ENCODE data around the gene DDX27. TPM values are rescaled to one million over a fixed set of nuclear protein-coding genes. Genes with fewer than 3 reads are reported as not detected.
"Not testable (repeated sequence)": the region's sequence is repeated elsewhere in the genome, so short reads cannot be mapped to it uniquely, and the experiment has no call there.

The DDX27 gene
- total and polyA plus RNA-seq, 2 of the 8 experiments (the other 6 are each of a cell fraction or from before 2014, with no cell fraction given): 42.7 to 51.0 TPM

DNA sequence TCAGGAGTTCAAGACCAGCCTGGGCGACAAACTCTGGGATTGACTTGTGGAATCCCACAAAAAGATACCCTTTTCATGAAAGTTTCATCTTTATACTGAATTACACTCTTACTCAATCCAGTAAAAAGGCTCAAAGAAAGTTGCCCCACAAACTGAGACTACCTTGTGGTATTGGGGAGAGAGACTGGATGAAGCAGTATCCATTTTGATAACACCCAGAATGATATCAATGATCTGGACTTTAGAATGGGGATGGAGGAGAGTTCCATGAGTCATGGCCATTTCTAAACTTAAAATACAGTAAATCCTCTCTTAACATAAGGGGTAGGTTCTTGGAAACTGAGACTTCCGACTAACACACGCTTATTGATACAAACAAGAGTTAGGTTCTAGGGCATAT, 35.8 kb upstream of the DDX27 start (continued):
- TF ChIP-seq SP2 (IDR thresholded peaks at IDR 0.05; ENCODE audit: low read length) (no peak), CTBP2 (IDR thresholded peaks at IDR 0.05; ENCODE audit: borderline replicate concordance, insufficient read depth, insufficient read length, low read length) (no peak), MAFK (IDR thresholded peaks at IDR 0.05; ENCODE audit: low read depth, low read length) (no peak), SAP30 (IDR thresholded peaks at IDR 0.05; ENCODE audit: insufficient read depth, insufficient replicate concordance, low read length) (no peak), TEAD4 (IDR thresholded peaks at IDR 0.05; ENCODE audit: low read depth, low read length) (no peak)

DNA sequence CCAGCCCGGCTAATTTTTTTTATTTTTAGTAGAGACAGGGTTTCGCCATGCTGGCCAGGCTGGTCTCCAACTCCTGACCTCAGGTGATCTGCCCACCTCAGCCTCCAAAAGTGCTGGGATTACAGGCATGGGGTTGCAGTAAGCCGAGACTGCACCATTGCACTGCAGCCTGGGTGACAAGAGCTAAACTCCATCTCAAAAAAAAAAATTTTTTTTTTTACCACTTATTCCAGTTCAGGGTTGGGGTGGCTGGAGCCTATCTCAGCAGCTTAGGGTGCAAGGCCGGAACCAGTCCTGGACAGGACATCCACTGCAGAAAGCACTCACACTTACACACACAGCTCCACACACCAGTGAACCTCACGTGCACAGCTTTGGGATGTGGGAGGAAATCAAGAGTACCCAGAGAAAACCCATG, 35.1 kb upstream of the DDX27 start:
- not testable (repeated sequence) for H3K23ac ChIP-seq (ENCODE audit: insufficient read length); FAIRE-seq; H3K14ac ChIP-seq (ENCODE audit: insufficient read length); H3K4me3 ChIP-seq (ENCODE audit: extremely low read depth in 1 of 4, insufficient read depth in 2 of 4, low read depth in 3 of 4, low read length in 4 of 4); H3K4me2 ChIP-seq (ENCODE audit: insufficient read depth in 1 of 2, low read depth in 2 of 2, low read length in 2 of 2); H4K5ac ChIP-seq (ENCODE audit: insufficient read length, low read depth, low read length); H4K91ac ChIP-seq (replicated peaks; ENCODE audit: insufficient read length, low read length); H3K4ac ChIP-seq (replicated peaks; ENCODE audit: insufficient read length, low read depth, low read length); H3K36me3 ChIP-seq (ENCODE audit: control insufficient read depth in 2 of 4, insufficient read depth in 4 of 4, low read length in 3 of 4); DNase-seq (ENCODE audit: low read depth in 1 of 2, low spot score in 2 of 2); H2BK20ac ChIP-seq (ENCODE audit: low read length); H3K27ac ChIP-seq (ENCODE audit: low read depth, low read length); H3K56ac ChIP-seq (replicated peaks; ENCODE audit: insufficient read length, low read depth, low read length); H3K4me1 ChIP-seq (replicated peaks in 1 of 4; ENCODE audit: control insufficient read depth in 3 of 4, insufficient read depth in 4 of 4, low read length in 3 of 4); H2BK5ac ChIP-seq (ENCODE audit: low read depth, low read length); H3K9me3 ChIP-seq (ENCODE audit: insufficient read depth in 2 of 2, low read depth in 1 of 2, low read length in 1 of 2); H3K27me3 ChIP-seq (replicated peaks in 1 of 4; ENCODE audit: control insufficient read depth in 3 of 4, extremely low read depth in 1 of 4, insufficient read depth in 3 of 4, low read length in 3 of 4); H2AFZ ChIP-seq (ENCODE audit: low read length); H2BK120ac ChIP-seq (replicated peaks; ENCODE audit: low read depth, low read length); H3K18ac ChIP-seq (ENCODE audit: extremely low read depth, low read length); H2BK12ac ChIP-seq (ENCODE audit: low read depth, low read length); H2BK15ac ChIP-seq (ENCODE audit: low read length); H3K79me1 ChIP-seq (ENCODE audit: low read depth, low read length); H3K9ac ChIP-seq (replicated peaks in 1 of 4; ENCODE audit: extremely low read depth in 1 of 4, low read depth in 3 of 4, low read length in 3 of 4); H2AK5ac ChIP-seq (ENCODE audit: low read depth, low read length); H4K8ac ChIP-seq (ENCODE audit: extremely low read depth, insufficient read depth, low read length); H3K23me2 ChIP-seq (ENCODE audit: low read depth, low read length)
- H3K79me2 ChIP-seq (ENCODE audit: control insufficient read depth in 1 of 2, insufficient read depth in 2 of 2, low read length in 2 of 2): peaks cover 33 to 84% of the 10 kb centered on the region in 2 experiments
- ChIA-PET CTCF (ENCODE audit: partially characterized antibody) (interaction anchor here (1.2 to 3.0 kb wide), 2 partner anchors 33 to 51 kb away, joined by 5 to 11 read pairs; no protein-coding TSS in a partner anchor), POLR2A (ENCODE audit: partially characterized antibody) (interaction anchor here (0.6 to 1.1 kb wide), 4 partner anchors 11 to 1435 kb away, joined by 3 to 5 read pairs (median 4); no protein-coding TSS in a partner anchor)
- peaks cover 14 to 22% of the 10 kb centered on the region in 2 experiments for H4K20me1 ChIP-seq (replicated peaks in 1 of 2; ENCODE audit: control insufficient read depth in 1 of 2, insufficient read depth in 2 of 2, low read length in 2 of 2)
- 95% methylated on average over 5 of the region's 5 CpGs; no CpG with 5 or more reads in 1 of the 2 experiments for WGBS, 2 experiments (ENCODE audit: extremely low coverage in 1 of 2, insufficient coverage in 1 of 2, insufficient read length in 1 of 2, insufficient replicate concordance in 2 of 2, low coverage in 1 of 2, low lambda C conversion rate in 2 of 2, missing lambda C conversion rate in 1 of 2)

All from H1 (cell line).